Right atrium auricular region (tissue), 2 donors: Measurements from ENCODE around the gene DUSP1. TPM values are rescaled to one million over a fixed set of nuclear protein-coding genes. Genes with fewer than 3 reads are reported as not detected.
"Not testable (repeated sequence)": the region's sequence is repeated elsewhere in the genome, so short reads cannot be mapped to it uniquely, and the experiment has no call there.

Experiments
- DNase-seq: peaks from one replicate; pipeline ENCODE4 v3.0.0-alpha.2; 2019; ENCODE audit warnings: low spot score
- H3K27ac ChIP-seq, 2 donors: fragments of 200-600 bp; sonication (generic); 1 replicate in 1 of 2; 2 replicates in 1 of 2; pipeline ENCODE4 v1.5.1; 2016 to 2019
- H3K27me3 ChIP-seq, 2 donors: fragments of 200-600 bp; sonication (generic); one replicate each; pipeline versions ENCODE4 v1.5.1 to v1.6.0; 2017 to 2019
- H3K36me3 ChIP-seq: fragments of 200-600 bp; sonication (generic); one replicate; pipeline ENCODE4 v1.5.1; 2016
- H3K4me1 ChIP-seq, 2 donors: fragments of 200-600 bp; sonication (generic); one replicate each; pipeline versions ENCODE4 v1.5.1 to v1.6.0; 2017 to 2019
- H3K4me3 ChIP-seq, 2 donors: fragments of 200-600 bp; sonication (generic); 1 replicate in 1 of 2; 2 replicates in 1 of 2; pipeline ENCODE4 v1.5.1; 2017 to 2019; ENCODE audit warnings: mild to moderate bottlenecking in 1 of 2, moderate library complexity in 1 of 2
- H3K9me3 ChIP-seq, 2 donors: fragments of 200-600 bp; sonication (generic); one replicate each; pipeline ENCODE4 v1.5.1; 2019
- total RNA-seq, 2 donors: library from RNA; depleted of rRNA; stranded (reverse); fragments of >200 nt; gene quantifications; one replicate each; pipeline ENCODE4 v1.1.0, GENCODE V29; 2016
- TF ChIP-seq, protein P1 (sequence below), 2 donors: fragments of 200-600 bp; sonication (generic); IDR thresholded peaks; one replicate each; pipeline ENCODE4 v1.5.1; 2019; ENCODE audit warnings: antibody characterized with exemption in 2 of 2

The DUSP1 gene
- total RNA-seq, 2 donors from 2014 or later = 804 to 819 TPM

DNA sequence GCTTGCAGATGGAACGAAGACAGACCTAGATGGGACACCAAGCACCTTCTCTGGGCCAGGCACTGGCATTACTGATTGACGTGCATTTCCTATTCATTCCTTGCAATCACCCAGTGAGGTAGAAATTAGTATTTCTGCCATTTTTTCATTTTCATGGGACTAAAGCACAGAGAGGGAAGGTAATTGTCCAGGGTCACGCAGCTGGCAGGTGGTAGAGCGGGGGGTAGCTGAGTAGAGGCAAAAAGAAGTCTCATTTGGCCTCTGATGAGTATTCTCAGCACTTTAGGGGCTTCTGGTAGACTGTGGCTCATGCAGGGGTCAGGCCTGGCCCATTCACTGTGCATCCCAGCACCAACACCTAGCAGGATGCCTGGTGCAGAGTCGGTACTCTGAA is 19.5 kb upstream of the DUSP1 start:
- Histone ChIP-seq H3K36me3 (no peaks in the 10 kb centered on the region), H3K4me1 (peaks cover 0 to 42% of the 10 kb centered on the region in 2 donors), H3K4me3 (no peak overlapping the region), H3K9me3 (no peaks in the 10 kb centered on the region), H3K27ac (no peak overlapping the region), H3K27me3 (no peaks in the 10 kb centered on the region)
- TF ChIP-seq, protein P1, sequence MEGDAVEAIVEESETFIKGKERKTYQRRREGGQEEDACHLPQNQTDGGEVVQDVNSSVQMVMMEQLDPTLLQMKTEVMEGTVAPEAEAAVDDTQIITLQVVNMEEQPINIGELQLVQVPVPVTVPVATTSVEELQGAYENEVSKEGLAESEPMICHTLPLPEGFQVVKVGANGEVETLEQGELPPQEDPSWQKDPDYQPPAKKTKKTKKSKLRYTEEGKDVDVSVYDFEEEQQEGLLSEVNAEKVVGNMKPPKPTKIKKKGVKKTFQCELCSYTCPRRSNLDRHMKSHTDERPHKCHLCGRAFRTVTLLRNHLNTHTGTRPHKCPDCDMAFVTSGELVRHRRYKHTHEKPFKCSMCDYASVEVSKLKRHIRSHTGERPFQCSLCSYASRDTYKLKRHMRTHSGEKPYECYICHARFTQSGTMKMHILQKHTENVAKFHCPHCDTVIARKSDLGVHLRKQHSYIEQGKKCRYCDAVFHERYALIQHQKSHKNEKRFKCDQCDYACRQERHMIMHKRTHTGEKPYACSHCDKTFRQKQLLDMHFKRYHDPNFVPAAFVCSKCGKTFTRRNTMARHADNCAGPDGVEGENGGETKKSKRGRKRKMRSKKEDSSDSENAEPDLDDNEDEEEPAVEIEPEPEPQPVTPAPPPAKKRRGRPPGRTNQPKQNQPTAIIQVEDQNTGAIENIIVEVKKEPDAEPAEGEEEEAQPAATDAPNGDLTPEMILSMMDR (IDR thresholded peaks at IDR 0.05) = no peak
- no peak for DNase-seq

DNA sequence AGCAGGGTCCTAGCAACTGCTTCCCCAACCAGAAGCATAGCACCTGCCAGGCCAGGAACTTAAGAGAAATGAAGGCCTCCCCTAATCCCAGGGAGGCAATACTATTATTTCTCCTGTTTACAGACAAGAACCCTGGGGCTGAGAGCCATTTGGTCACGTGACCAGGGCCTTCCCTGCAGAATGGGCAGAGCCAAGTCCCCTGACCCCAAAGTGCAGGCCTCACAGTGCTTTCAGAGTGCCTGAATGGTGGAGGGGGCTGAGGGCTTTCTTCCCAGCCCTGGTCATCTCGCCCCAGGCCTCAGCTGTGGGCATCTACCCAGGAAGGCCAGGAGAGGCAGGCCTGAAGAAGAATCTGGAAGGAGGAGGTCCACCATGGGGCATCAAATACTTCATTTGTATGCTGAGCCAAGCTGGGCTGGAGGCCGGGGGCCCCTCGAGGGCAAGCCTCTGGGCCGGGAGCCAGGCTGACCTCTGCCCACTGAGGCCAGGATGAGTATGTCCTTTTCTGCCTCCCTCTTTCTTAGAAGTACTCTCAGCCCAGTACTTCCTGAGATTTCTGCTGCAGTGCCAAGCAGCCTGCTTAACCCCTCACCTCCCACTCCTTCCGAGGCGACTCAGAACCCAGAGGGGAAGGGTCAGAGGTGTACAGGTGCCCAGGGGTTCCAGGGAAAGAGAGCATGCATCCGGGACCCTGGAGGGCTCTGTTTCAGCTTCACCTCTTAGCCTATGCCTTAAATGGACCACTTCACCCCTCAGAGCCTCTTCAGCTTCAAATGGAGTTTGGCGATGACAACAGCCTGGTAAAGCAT is 18.9 kb upstream of the DUSP1 start:
- no peaks in the 10 kb centered on the region for H3K9me3 ChIP-seq
- peak overlapping the region; percentile 52 to 72 for H3K27ac ChIP-seq
- peaks cover 0 to 41% of the 10 kb centered on the region in 2 donors for H3K4me1 ChIP-seq
- H3K36me3 ChIP-seq = no peaks in the 10 kb centered on the region
- DNase-seq = no peak
- TF ChIP-seq, protein P1 (IDR thresholded peaks at IDR 0.05) = no peak
- H3K4me3 ChIP-seq = no peak overlapping the region
- H3K27me3 ChIP-seq = no peaks in the 10 kb centered on the region

DNA sequence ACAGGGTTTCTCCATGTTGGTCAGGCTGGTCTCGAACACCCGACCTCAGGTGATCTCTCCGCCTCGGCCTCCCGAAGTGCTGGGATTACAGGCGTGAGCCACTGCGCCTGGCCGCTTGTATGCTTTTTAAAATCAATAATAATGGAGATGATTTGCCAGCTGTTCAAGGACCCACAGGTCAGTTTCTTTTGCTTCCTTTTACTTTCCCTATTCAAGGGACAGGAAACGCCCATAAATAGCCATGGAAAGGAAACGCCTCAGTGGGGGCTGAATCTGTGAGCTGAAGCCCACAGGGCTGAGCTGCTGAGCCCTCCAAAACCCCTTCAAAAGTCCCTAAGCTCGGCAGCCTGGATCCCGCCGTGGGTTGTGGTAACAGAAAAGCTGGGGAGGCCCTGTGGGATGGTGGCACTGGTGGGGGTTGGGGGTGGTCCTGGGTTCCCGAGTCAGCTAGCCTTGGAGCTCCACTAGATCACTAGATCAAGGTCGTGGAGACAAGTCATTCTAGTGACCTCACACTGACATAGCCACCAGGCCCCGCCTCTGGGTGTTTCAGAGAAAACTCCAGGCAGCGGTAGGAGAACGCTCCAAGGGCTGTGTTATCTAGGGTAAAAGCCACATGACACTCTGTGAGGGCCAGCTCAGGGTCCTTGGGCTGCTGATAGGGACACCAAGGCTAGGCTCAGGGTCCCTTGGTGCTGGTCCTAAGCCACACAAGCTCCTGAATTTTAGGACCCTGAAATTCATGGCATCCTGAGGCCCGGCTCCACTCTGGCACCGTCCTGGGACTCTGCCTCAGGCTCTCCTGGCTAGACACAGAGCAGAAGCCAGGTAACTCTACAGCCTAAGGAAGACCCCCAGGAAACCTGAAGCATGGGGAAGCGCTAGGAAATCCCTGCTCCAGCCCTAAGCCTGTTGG is 18.0 kb upstream of the DUSP1 start:
- DNase-seq = peak; percentile 83
- Histone ChIP-seq H3K36me3 (no peaks in the 10 kb centered on the region), H3K4me3 (no peak overlapping the region), H3K27me3 (no peaks in the 10 kb centered on the region), H3K9me3 (no peaks in the 10 kb centered on the region), H3K27ac (peak overlapping the region; percentile 52 to 72), H3K4me1 (peaks cover 0 to 34% of the 10 kb centered on the region in 2 donors)
- TF ChIP-seq, protein P1 (IDR thresholded peaks at IDR 0.05) = no peak

DNA sequence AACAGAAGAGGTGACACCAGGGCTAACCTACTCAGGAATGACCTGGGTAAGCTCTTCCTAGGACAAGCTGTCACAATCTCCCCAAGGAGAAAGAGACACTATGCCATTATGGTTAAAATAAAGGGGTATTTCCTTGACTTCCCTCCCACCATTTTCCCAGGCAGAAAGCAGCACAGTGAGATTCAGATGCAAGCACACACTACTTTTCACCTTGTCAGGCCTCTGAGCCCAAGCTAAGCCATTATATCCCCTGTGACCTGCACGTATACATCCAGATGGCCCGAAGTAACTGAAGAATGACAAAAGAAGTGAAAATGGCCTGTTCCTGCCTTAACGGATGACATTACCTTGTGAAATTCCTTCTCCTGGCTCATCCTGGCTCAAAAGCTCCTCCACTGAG is 16.5 kb upstream of the DUSP1 start:
- not testable (repeated sequence) for H3K9me3 ChIP-seq, DNase-seq, H3K4me3 ChIP-seq, H3K36me3 ChIP-seq, H3K27ac ChIP-seq, H3K27me3 ChIP-seq
- H3K4me1 ChIP-seq = peaks cover 0 to 28% of the 10 kb centered on the region in 2 donors

DNA sequence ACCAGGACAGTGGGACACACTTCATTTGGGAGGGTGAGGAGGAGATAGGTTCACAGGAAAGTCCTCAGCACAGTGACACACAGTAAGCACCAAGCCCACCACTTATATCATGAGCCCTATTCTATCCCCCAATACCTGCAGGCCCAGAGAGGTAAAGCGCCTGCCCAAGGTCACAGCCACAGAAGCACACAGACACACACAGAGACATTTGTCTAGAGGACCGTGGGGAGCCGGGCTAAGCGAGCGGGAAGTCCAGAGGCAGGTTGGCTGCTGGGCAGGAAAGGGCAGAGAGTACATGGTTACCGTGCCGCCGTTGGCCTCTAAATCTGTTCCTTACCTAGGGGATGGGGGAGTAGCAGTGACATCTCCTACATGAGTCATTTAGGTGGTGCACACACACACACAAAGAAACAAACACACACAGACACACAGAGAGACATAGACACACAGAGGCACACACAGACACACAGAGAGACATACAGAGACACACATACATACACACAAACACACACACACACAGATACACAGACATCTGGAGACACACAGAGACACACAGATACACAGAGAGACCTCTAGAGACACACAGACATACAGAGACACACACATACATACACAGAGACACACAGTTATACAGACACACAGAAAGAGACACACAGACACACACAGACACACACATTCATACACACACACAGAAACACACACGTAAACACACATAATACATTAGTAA is 15.9 kb upstream of the DUSP1 start:
- Histone ChIP-seq H3K27ac (no peak overlapping the region), H3K4me3 (no peak overlapping the region), H3K36me3 (no peaks in the 10 kb centered on the region), H3K4me1 (peaks cover 0 to 28% of the 10 kb centered on the region in 2 donors), H3K27me3 (no peaks in the 10 kb centered on the region), H3K9me3 (no peaks in the 10 kb centered on the region)
- TF ChIP-seq, protein P1 (IDR thresholded peaks at IDR 0.05) = no peak
- no peak for DNase-seq
